PC-9 (cell line): ENCODE results near the gene NAGLU. TPM values are rescaled to one million over a fixed set of nuclear protein-coding genes. Genes with fewer than 3 reads are reported as not detected.
"Not testable (repeated sequence)": the region's sequence is repeated elsewhere in the genome, so short reads cannot be mapped to it uniquely, and the experiment has no call there.

Experiments
- BruUV-seq: library from RNA; stranded (reverse); fragments of 400-500 nt; replicated peaks from 2 replicates; lab custom pipeline; 2021; lab: Mats Ljungman, UMichigan
- CTCF ChIA-PET: fragments of 300-600 bp; sonication (Branson Sonifier 250); formaldehyde crosslinking; loops from one replicate; lab custom pipeline; 2022; ENCODE audit warnings: antibody characterized with exemption; lab: Charles Lee
- POLR2A ChIA-PET: fragments of 300-600 bp; sonication (Branson Sonifier 250); formaldehyde crosslinking; loops from one replicate; lab custom pipeline; 2022; ENCODE audit warnings: antibody characterized with exemption; ENCODE audit not compliant: unreplicated experiment; lab: Charles Lee
- DNase-seq, 2 experiments: peaks; one replicate each; pipeline versions ENCODE4 v3.0.0 to v3.0.0-alpha.2; 2015 to 2022; ENCODE audit warnings: mixed read lengths in 1 of 2
- H2AFZ ChIP-seq: fragments of 200-600 bp; sonication (generic); 2 replicates; pipeline ENCODE4 v1.8.1; 2017; ENCODE audit warnings: antibody characterized with exemption
- H3F3A ChIP-seq: fragments of 200-600 bp; sonication (generic); 2 replicates; pipeline ENCODE4 v1.8.1; 2017; ENCODE audit warnings: antibody characterized with exemption, mild to moderate bottlenecking, low read depth; ENCODE audit not compliant: insufficient read depth
- H3K27ac ChIP-seq: fragments of 200-600 bp; sonication (generic); 2 replicates; pipeline ENCODE4 v1.6.1; 2016; ENCODE audit warnings: mixed run types
- H3K27me3 ChIP-seq: fragments of 200-600 bp; sonication (generic); 2 replicates; pipeline ENCODE4 v1.6.1; 2016; ENCODE audit warnings: low read depth, mixed run types; ENCODE audit not compliant: insufficient read depth
- H3K36me3 ChIP-seq: fragments of 200-600 bp; sonication (generic); 2 replicates; pipeline ENCODE4 v1.6.1; 2016; ENCODE audit warnings: low read depth, mixed run types
- H3K4me1 ChIP-seq: fragments of 200-600 bp; sonication (generic); replicated peaks from 2 replicates; pipeline ENCODE4 v1.6.1; 2016; ENCODE audit warnings: mixed run types; ENCODE audit not compliant: insufficient read depth
- H3K4me2 ChIP-seq: fragments of 200-600 bp; sonication (generic); 2 replicates; pipeline ENCODE4 v1.6.1; 2017; ENCODE audit warnings: mixed run types
- H3K4me3 ChIP-seq: fragments of 200-600 bp; sonication (generic); 2 replicates; pipeline ENCODE4 v1.6.1; 2016; ENCODE audit warnings: mixed run types
- H3K79me2 ChIP-seq: fragments of 200-600 bp; sonication (generic); 2 replicates; pipeline ENCODE4 v1.6.1; 2017; ENCODE audit warnings: low read depth, mixed run types
- H3K9me2 ChIP-seq: fragments of 200-600 bp; sonication (generic); 2 replicates; pipeline ENCODE4 v1.8.1; 2017; ENCODE audit warnings: mild to moderate bottlenecking; ENCODE audit not compliant: insufficient read depth
- H3K9me3 ChIP-seq: fragments of 200-600 bp; sonication (generic); 2 replicates; pipeline ENCODE4 v1.8.1; 2016; ENCODE audit warnings: low read depth; ENCODE audit not compliant: insufficient read depth
- H4K20me1 ChIP-seq: fragments of 200-600 bp; sonication (generic); 2 replicates; pipeline ENCODE4 v1.8.1; 2017; ENCODE audit not compliant: insufficient read depth
- CTCF ChIP-seq: fragments of 200-600 bp; sonication (generic); conservative IDR thresholded peaks from 2 replicates; pipeline ENCODE4 v1.6.1; 2017; ENCODE audit warnings: mixed run types, antibody characterized with exemption, mild to moderate bottlenecking, moderate library complexity
- EZH2 ChIP-seq: fragments of 200-600 bp; sonication (generic); IDR thresholded peaks from 2 replicates; pipeline ENCODE4 v1.8.0; 2017; ENCODE audit warnings: antibody characterized with exemption, low read depth
- intact Hi-C: fragments of 100-400 bp; cut with micrococcal nuclease; formaldehyde crosslinking; loops from one replicate; pipeline ENCODE4 v1.10.0; 2022; ENCODE audit not compliant: unreplicated experiment
- total RNA-seq: library from RNA; stranded (reverse); gene quantifications from 2 replicates; pipeline ENCODE4 v1.2.3, GENCODE V29; 2021

NAGLU gene
- total RNA-seq, 1 experiment from 2014 or later: 18.2 TPM

GRCh38 chr17:42548993-42549755, 13.1 kb downstream of the NAGLU start:
- Histone ChIP-seq H2AFZ (no peak overlapping the region), H3K4me1 (no peaks in the 10 kb centered on the region), H3K4me2 (peak overlapping the region; percentile 40; the same call in 1 of the 2 replicates), H3K36me3 (no peaks in the 10 kb centered on the region), H3K4me3 (no peak overlapping the region), H3K27me3 (no peaks in the 10 kb centered on the region), H3K79me2 (peaks cover 10% of the 10 kb centered on the region), H4K20me1 (no peaks in the 10 kb centered on the region), H3K9me2 (no peaks in the 10 kb centered on the region), H3K9me3 (no peaks in the 10 kb centered on the region), H3K27ac (no peak overlapping the region), H3F3A (peaks cover 20% of the 10 kb centered on the region; the same call in 1 of the 2 replicates)
- ChIA-PET CTCF (interaction anchor here (1.6 kb wide), 1 partner anchor 17 kb away, joined by 4 read pairs; no protein-coding TSS in a partner anchor), POLR2A (no interaction called here)
- no peak for DNase-seq
- TF ChIP-seq EZH2 (no peak), CTCF (no peak)
- no TSS peak for BruUV-seq
- intact Hi-C loops: no loop called here

GRCh38 chr17:42552736-42553135, 16.7 kb downstream of the NAGLU start, which contains the start of gene HSD17B1:
TSS of gene HSD17B1 (plus strand) at chr17:42552923. CDS start at chr17:42552934, 11 bp downstream.
- intact Hi-C loops, H2AFZ ChIP-seq: not testable (repeated sequence)
- CTCF ChIA-PET: interaction anchor here (0.6 kb wide), 1 partner anchor 81 kb away, joined by 3 read pairs; no protein-coding TSS in a partner anchor

GRCh38 chr17:42553161-42553818, 17.2 kb downstream of the NAGLU start:
- H2AFZ ChIP-seq: no peak overlapping the region
- CTCF ChIA-PET: interaction anchor here (0.6 kb wide), 1 partner anchor 82 kb away, joined by 3 read pairs; no protein-coding TSS in a partner anchor
- no peak for DNase-seq

More at GRCh38 chr17:42552736-42553135, 16.7 kb downstream of the NAGLU start, which contains the start of gene HSD17B1:
- Histone ChIP-seq H3K27ac (peak within 1 kb of the TSS; percentile 43), H3K4me3 (peak within 1 kb of the TSS; percentile 99; the same call in 1 of the 2 replicates), H3K79me2 (peaks cover 24% of the 10 kb centered on the region), H3K4me2 (peak within 1 kb of the TSS; percentile 98), H3F3A (peaks cover 11% of the 10 kb centered on the region; the same call in 1 of the 2 replicates)
- POLR2A ChIA-PET, DNase-seq, H3K27me3 ChIP-seq, BruUV-seq, H3K4me1 ChIP-seq, H3K9me2 ChIP-seq, H3K36me3 ChIP-seq, H4K20me1 ChIP-seq, H3K9me3 ChIP-seq: not testable (repeated sequence)

More at GRCh38 chr17:42553161-42553818, 17.2 kb downstream of the NAGLU start:
- Histone ChIP-seq H3K79me2 (peaks cover 24% of the 10 kb centered on the region), H3K4me3 (peak overlapping the region; percentile 99; the same call in 1 of the 2 replicates), H3K27me3 (no peaks in the 10 kb centered on the region), H4K20me1 (no peaks in the 10 kb centered on the region), H3K4me2 (peak overlapping the region; percentile 98), H3F3A (peaks cover 11% of the 10 kb centered on the region; the same call in 1 of the 2 replicates), H3K27ac (no peak overlapping the region), H3K9me3 (no peaks in the 10 kb centered on the region), H3K4me1 (no peaks in the 10 kb centered on the region), H3K36me3 (no peaks in the 10 kb centered on the region), H3K9me2 (no peaks in the 10 kb centered on the region)
- intact Hi-C loops: no loop called here
- no peak for TF ChIP-seq EZH2
- no peak for TF ChIP-seq CTCF
- POLR2A ChIA-PET: no interaction called here
- BruUV-seq: no TSS peak
